SJCRH30 (cell line): ENCODE results near the gene VSTM1. TPM values are rescaled to one million over a fixed set of nuclear protein-coding genes. Genes with fewer than 3 reads are reported as not detected.

ENCODE experiments used
- DNase-seq, 2 experiments: peaks; one replicate each; pipeline ENCODE4 v3.0.0-alpha.2; 2015 to 2020
- H3K27ac ChIP-seq: fragments of 250-450 bp; sonication (Bioruptor Pico); 2 replicates; pipeline ENCODE4 v1.5.1; 2020; ENCODE audit warnings: mild to moderate bottlenecking, moderate library complexity
- H3K27me3 ChIP-seq: fragments of 250-450 bp; sonication (Bioruptor Pico); 2 replicates; pipeline ENCODE4 v1.5.1; 2020; ENCODE audit warnings: mild to moderate bottlenecking, moderate library complexity
- H3K36me3 ChIP-seq: fragments of 250-450 bp; sonication (Bioruptor Pico); 2 replicates; pipeline ENCODE4 v1.5.1; 2020; ENCODE audit warnings: mild to moderate bottlenecking, moderate library complexity
- H3K4me1 ChIP-seq: fragments of 250-450 bp; sonication (Bioruptor Pico); 2 replicates; pipeline ENCODE4 v1.5.1; 2020; ENCODE audit warnings: mild to moderate bottlenecking, moderate library complexity
- H3K4me3 ChIP-seq: fragments of 250-450 bp; sonication (Bioruptor Pico); 2 replicates; pipeline ENCODE4 v1.5.1; 2020; ENCODE audit warnings: mild to moderate bottlenecking, moderate library complexity
- H3K9me3 ChIP-seq: fragments of 250-450 bp; sonication (Bioruptor Pico); replicated peaks from 2 replicates; pipeline ENCODE4 v1.5.1; 2020; ENCODE audit warnings: mild to moderate bottlenecking, moderate library complexity
- total RNA-seq: library from RNA; depleted of rRNA; stranded (reverse); fragments of >200 nt; shearing (Covaris generic); gene quantifications from 2 replicates; pipeline ENCODE4 v1.2.3, GENCODE V29; 2014

VSTM1 gene
- total RNA-seq, 1 experiment from 2014 or later: not detected

DNA sequence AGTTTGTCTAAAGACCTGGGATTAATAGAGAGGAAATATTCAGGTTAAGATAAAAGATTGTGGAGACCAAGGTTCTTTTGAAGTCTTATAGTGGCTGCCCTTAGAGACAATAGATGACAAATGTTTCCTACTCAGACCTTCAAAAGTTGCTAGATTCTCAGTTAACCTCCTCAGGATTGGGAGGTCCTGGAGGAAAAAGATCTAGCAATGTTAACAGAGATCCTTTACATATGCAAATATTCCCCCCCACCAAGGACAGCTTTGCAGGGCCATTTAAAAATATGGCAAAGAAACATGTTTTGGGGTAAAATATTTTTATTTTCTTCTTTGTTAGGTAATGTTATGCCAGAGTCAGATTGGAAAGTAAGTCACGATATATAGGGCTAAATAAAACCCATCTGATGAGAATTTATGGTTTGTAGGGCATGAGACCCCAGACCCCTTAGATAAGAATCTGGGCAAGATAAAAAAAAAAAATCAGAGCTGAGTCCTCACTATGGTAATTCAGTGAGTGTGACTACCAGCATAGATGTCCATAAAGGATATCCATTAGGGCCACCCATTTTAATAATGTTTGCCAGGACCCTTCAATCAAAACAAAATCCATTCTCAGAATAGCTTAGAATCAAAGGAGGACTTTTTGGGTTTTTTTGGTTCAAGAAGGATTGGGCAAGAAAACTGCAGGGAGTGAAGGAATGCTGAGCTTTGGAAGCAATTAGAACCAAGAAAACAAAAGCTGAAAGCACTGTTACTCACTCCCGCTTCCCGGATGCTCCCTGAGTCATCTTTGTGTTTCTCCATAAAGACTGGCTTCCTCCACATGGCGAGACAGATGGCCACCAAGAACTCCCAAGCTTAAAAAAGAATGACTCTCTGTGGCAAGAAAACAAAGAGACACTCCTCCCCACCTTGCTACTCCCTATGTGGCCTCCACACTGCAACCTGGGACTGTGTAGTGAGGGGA is 28.2 kb downstream of the VSTM1 start:
- Histone ChIP-seq H3K9me3 (no peaks in the 10 kb centered on the region), H3K36me3 (no peaks in the 10 kb centered on the region), H3K4me3 (no peak overlapping the region), H3K27ac (no peak overlapping the region), H3K27me3 (no peaks in the 10 kb centered on the region), H3K4me1 (no peaks in the 10 kb centered on the region)
- no peak for DNase-seq

DNA sequence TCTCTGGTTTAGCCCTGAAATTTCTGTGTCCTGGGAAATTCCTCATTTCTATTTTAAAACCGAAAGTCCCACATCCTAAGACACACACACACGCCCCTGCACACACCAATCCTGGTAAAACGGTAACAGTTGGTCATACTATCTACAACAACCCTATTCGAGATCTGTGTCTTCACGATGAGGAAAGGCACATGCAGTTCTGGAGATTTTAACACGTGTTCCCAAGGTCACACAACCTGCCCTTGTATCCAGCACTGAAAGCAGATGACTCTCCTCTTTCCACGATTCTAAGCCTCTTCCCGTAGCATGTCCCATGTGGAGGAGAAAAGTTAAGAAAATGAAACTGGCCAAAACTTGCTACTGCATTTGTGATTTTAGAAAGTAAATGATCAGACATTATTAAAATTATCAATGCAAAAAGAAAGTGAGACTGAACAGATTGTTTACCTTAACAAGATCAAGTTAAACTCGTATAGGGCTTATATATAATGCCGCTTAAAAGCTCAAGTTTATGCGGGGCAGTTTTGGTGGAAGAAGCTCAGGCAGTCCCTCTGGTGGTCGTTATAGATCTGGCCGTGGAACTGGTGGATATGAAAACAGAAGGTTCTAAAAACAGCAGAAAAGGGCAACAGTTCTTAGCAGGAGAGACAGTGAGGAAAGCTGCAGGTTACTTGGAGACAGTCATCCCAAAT is 32.7 kb downstream of the VSTM1 start:
- no peak overlapping the region for H3K4me3 ChIP-seq
- no peaks in the 10 kb centered on the region for H3K9me3 ChIP-seq
- peak in 1 of 2 experiments; percentile 31 for DNase-seq
- H3K27me3 ChIP-seq: no peaks in the 10 kb centered on the region
- H3K27ac ChIP-seq: no peak overlapping the region
- H3K36me3 ChIP-seq: no peaks in the 10 kb centered on the region
- no peaks in the 10 kb centered on the region for H3K4me1 ChIP-seq

GRCh38 chr19:54029930-54030490 is 33.7 kb downstream of the VSTM1 start:
- Histone ChIP-seq H3K4me1 (no peaks in the 10 kb centered on the region), H3K27ac (no peak overlapping the region), H3K36me3 (no peaks in the 10 kb centered on the region), H3K27me3 (no peaks in the 10 kb centered on the region), H3K9me3 (no peaks in the 10 kb centered on the region), H3K4me3 (no peak overlapping the region)
- DNase-seq: peak; percentile 50 to 81

- Histone ChIP-seq H3K27ac (no peak overlapping the region), H3K36me3 (no peaks in the 10 kb centered on the region), H3K4me3 (no peak overlapping the region), H3K4me1 (no peaks in the 10 kb centered on the region), H3K27me3 (no peaks in the 10 kb centered on the region), H3K9me3 (no peaks in the 10 kb centered on the region)
- DNase-seq: no peak
Observed at GRCh38 chr19:54029301-54029700, 34.4 kb downstream of the VSTM1 start.

GRCh38 chr19:54026656-54027055 is 37.0 kb downstream of the VSTM1 start:
- H3K4me3 ChIP-seq: no peak overlapping the region
- H3K9me3 ChIP-seq: no peaks in the 10 kb centered on the region
- no peak for DNase-seq
- no peak overlapping the region for H3K27ac ChIP-seq
- H3K4me1 ChIP-seq: no peaks in the 10 kb centered on the region
- no peaks in the 10 kb centered on the region for H3K27me3 ChIP-seq
- no peaks in the 10 kb centered on the region for H3K36me3 ChIP-seq

DNA sequence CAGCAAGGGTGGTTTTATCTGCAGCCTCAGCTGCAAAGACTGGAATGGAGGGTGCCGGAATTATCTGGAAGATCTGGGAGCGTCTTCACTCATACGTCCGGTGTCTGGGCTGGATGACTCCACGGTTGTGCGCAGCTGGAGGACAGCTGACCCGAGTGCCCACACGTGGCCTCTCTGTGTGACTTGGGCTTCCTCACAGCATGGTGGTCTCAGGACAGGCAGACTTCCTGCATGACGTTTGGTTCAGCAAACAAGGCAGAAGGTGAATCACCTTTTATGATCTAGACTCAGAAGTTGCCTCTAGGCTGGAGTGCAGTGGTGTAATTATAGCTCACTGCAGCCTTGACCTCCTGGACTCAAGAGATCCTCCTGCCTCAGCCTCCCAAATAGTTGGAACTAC is 39.0 kb downstream of the VSTM1 start:
- DNase-seq: no peak
- no peaks in the 10 kb centered on the region for H3K4me1 ChIP-seq
- H3K9me3 ChIP-seq: no peaks in the 10 kb centered on the region
- no peaks in the 10 kb centered on the region for H3K27me3 ChIP-seq
- no peaks in the 10 kb centered on the region for H3K36me3 ChIP-seq
- no peak overlapping the region for H3K27ac ChIP-seq
- H3K4me3 ChIP-seq: no peak overlapping the region

DNA sequence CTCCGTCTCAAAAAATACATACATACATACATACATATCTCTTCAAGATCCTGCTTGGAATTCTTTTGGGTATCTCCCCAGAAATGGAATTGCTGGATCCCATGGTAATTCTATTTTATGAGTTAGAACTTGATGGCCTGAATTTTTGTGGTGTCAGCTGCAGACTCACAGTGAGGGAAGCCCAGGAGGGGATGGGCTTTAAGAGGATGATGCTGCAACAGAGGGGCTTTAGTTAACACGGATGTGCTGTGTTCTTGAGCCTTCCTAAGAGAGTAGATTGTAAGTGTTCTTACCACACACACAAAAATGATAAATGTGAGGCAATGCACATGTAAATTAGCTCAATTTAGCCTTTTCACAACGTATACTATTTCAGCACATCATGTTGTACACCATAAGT is 40.5 kb downstream of the VSTM1 start:
- no peaks in the 10 kb centered on the region for H3K27me3 ChIP-seq
- no peaks in the 10 kb centered on the region for H3K4me1 ChIP-seq
- no peaks in the 10 kb centered on the region for H3K36me3 ChIP-seq
- H3K9me3 ChIP-seq: no peaks in the 10 kb centered on the region
- no peak for DNase-seq
- no peak overlapping the region for H3K27ac ChIP-seq
- H3K4me3 ChIP-seq: no peak overlapping the region

DNA sequence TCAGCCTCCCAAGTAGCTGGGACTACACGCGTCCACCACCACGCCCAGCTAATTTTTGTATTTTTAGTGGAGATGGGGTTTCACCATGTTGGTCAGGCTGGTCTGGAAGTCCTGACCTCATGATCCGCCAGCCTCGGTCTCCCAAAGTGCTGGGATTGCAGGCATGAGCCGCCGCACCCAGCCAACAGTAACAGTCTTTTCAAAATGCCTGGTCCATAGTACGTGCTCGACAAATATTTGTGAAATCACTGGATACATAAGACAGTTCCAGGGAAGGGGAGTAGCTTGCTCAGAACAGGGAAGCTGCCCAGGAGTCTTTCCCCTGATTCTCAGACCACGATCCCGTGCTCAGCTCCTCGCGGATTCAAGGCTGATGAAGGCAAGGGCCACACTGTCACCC is 41.8 kb downstream of the VSTM1 start:
- no peaks in the 10 kb centered on the region for H3K36me3 ChIP-seq
- H3K4me3 ChIP-seq: no peak overlapping the region
- no peaks in the 10 kb centered on the region for H3K27me3 ChIP-seq
- no peaks in the 10 kb centered on the region for H3K9me3 ChIP-seq
- no peak for DNase-seq
- no peak overlapping the region for H3K27ac ChIP-seq
- no peaks in the 10 kb centered on the region for H3K4me1 ChIP-seq

GRCh38 chr19:54021363-54021762 is 42.3 kb downstream of the VSTM1 start:
- no peaks in the 10 kb centered on the region for H3K4me1 ChIP-seq
- H3K27ac ChIP-seq: no peak overlapping the region
- H3K27me3 ChIP-seq: no peaks in the 10 kb centered on the region
- H3K4me3 ChIP-seq: no peak overlapping the region
- DNase-seq: no peak
- no peaks in the 10 kb centered on the region for H3K9me3 ChIP-seq
- no peaks in the 10 kb centered on the region for H3K36me3 ChIP-seq

DNA sequence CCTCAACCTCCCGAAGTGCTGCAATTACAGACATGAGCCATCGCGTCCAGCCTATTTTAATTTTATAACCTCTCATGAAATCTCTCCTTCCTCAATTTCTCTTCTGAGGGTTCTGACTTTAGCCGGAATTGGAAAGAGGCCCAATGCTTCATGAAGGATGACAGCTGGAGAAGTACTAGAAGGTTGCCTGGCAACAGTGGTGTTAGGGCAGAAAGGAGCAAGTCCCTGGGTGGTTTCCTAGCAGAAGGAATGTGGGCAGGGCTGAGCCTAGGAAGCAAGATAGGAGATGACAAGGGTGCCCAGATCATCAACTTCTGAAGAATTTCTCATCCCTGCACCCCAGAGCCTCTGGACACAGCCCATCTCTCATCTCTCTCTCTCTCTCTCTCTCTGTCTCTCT is 46.4 kb downstream of the VSTM1 start:
- no peak overlapping the region for H3K27ac ChIP-seq
- no peaks in the 10 kb centered on the region for H3K36me3 ChIP-seq
- no peaks in the 10 kb centered on the region for H3K4me1 ChIP-seq
- H3K9me3 ChIP-seq: no peaks in the 10 kb centered on the region
- no peaks in the 10 kb centered on the region for H3K27me3 ChIP-seq
- no peak for DNase-seq
- no peak overlapping the region for H3K4me3 ChIP-seq

- Histone ChIP-seq H3K9me3 (no peaks in the 10 kb centered on the region), H3K27ac (no peak overlapping the region), H3K36me3 (no peaks in the 10 kb centered on the region), H3K27me3 (no peaks in the 10 kb centered on the region), H3K4me3 (no peak overlapping the region), H3K4me1 (no peaks in the 10 kb centered on the region)
- no peak for DNase-seq
Observed at GRCh38 chr19:54014920-54015560, 48.7 kb downstream of the VSTM1 start.

- no peak overlapping the region for H3K4me3 ChIP-seq
- no peaks in the 10 kb centered on the region for H3K36me3 ChIP-seq
- no peaks in the 10 kb centered on the region for H3K9me3 ChIP-seq
- no peak for DNase-seq
- no peaks in the 10 kb centered on the region for H3K27me3 ChIP-seq
- H3K4me1 ChIP-seq: no peaks in the 10 kb centered on the region
- no peak overlapping the region for H3K27ac ChIP-seq
Observed at GRCh38 chr19:54013866-54014265, 49.8 kb downstream of the VSTM1 start.

- Histone ChIP-seq H3K4me1 (no peaks in the 10 kb centered on the region), H3K27me3 (no peaks in the 10 kb centered on the region), H3K9me3 (no peaks in the 10 kb centered on the region), H3K36me3 (no peaks in the 10 kb centered on the region), H3K27ac (no peak overlapping the region), H3K4me3 (no peak overlapping the region)
- no peak for DNase-seq
Observed at GRCh38 chr19:54011507-54012211, 52.0 kb downstream of the VSTM1 start.

DNA sequence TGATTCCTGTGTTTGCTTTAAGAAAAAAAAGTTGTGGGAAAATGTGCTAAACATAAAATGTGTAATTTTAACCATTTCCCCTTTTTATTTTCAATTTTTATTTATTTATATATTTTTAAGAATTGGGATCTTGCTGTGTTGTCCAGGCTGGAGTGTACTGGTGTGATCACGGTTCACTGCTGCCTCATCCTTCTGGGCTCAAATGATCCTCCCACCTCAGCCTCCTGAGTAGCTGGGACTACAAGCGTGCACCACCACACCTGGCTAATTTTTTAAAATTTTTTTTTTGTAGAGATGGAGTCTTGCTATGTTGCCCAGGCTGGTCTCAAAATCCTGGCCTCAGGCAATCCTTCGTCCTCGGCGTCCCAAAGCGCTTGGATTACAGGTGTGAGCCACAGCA is 53.2 kb downstream of the VSTM1 start:
- no peak overlapping the region for H3K27ac ChIP-seq
- DNase-seq: no peak
- no peak overlapping the region for H3K4me3 ChIP-seq
- no peaks in the 10 kb centered on the region for H3K4me1 ChIP-seq
- H3K27me3 ChIP-seq: no peaks in the 10 kb centered on the region
- H3K9me3 ChIP-seq: no peaks in the 10 kb centered on the region
- H3K36me3 ChIP-seq: no peaks in the 10 kb centered on the region
